ENCODE data around the gene WRAP73. TPM values are rescaled to one million over a fixed set of nuclear protein-coding genes. Genes with fewer than 3 reads are reported as not detected.
"Not testable (repeated sequence)": the region's sequence is repeated elsewhere in the genome, so short reads cannot be mapped to it uniquely, and the experiment has no call there.

The WRAP73 gene
- total RNA-seq, 2 donors from 2014 or later: 22.1 to 24.9 TPM

GRCh38 chr1:3590139-3590763 lies 59.7 kb downstream of the WRAP73 start:
- H3K4me3 ChIP-seq: no peak overlapping the region
- no peak for ATAC-seq (ENCODE audit: insufficient number of reproducible peaks, low FRiP score, low read depth)
- no peak for DNase-seq (ENCODE audit: low spot score)
- H3K9me3 ChIP-seq: no peaks in the 10 kb centered on the region
- H3K36me3 ChIP-seq: no peaks in the 10 kb centered on the region
- TF ChIP-seq CTCF (IDR thresholded peaks at IDR 0.05): no peak
- H3K27me3 ChIP-seq (replicated peaks; ENCODE audit: insufficient read depth): no peaks in the 10 kb centered on the region
- H3K4me1 ChIP-seq (ENCODE audit: control insufficient read depth in 1 of 2, low read depth in 2 of 2): no peaks in the 10 kb centered on the region
- no peak overlapping the region for H3K27ac ChIP-seq

GRCh38 chr1:3588395-3588794 lies 61.5 kb downstream of the WRAP73 start:
- no peak for TF ChIP-seq CTCF (IDR thresholded peaks at IDR 0.05)
- H3K4me3 ChIP-seq: no peak overlapping the region
- no peak for DNase-seq (ENCODE audit: low spot score)
- no peaks in the 10 kb centered on the region for H3K9me3 ChIP-seq
- ATAC-seq (ENCODE audit: insufficient number of reproducible peaks, low FRiP score, low read depth): no peak
- H3K36me3 ChIP-seq: no peaks in the 10 kb centered on the region
- H3K4me1 ChIP-seq (ENCODE audit: control insufficient read depth in 1 of 2, low read depth in 2 of 2): no peaks in the 10 kb centered on the region
- H3K27ac ChIP-seq: no peak overlapping the region
- H3K27me3 ChIP-seq (replicated peaks; ENCODE audit: insufficient read depth): no peaks in the 10 kb centered on the region

GRCh38 chr1:3586986-3587759 lies 62.7 kb downstream of the WRAP73 start:
- Histone ChIP-seq H3K36me3 (no peaks in the 10 kb centered on the region), H3K4me3 (no peak overlapping the region), H3K4me1 (ENCODE audit: control insufficient read depth in 1 of 2, low read depth in 2 of 2) (no peaks in the 10 kb centered on the region), H3K9me3 (no peaks in the 10 kb centered on the region), H3K27me3 (replicated peaks; ENCODE audit: insufficient read depth) (no peaks in the 10 kb centered on the region), H3K27ac (no peak overlapping the region)
- TF ChIP-seq CTCF (IDR thresholded peaks at IDR 0.05): no peak
- ATAC-seq (ENCODE audit: insufficient number of reproducible peaks, low FRiP score, low read depth): no peak
- DNase-seq (ENCODE audit: low spot score): no peak

- H3K36me3 ChIP-seq: no peaks in the 10 kb centered on the region
- no peaks in the 10 kb centered on the region for H3K4me1 ChIP-seq (ENCODE audit: control insufficient read depth in 1 of 2, low read depth in 2 of 2)
- H3K9me3 ChIP-seq: no peaks in the 10 kb centered on the region
- H3K4me3 ChIP-seq: no peak overlapping the region
- H3K27ac ChIP-seq: no peak overlapping the region
- no peak for DNase-seq (ENCODE audit: low spot score)
- no peak for TF ChIP-seq CTCF (IDR thresholded peaks at IDR 0.05)
- ATAC-seq (ENCODE audit: insufficient number of reproducible peaks, low FRiP score, low read depth): no peak
- H3K27me3 ChIP-seq (replicated peaks; ENCODE audit: insufficient read depth): no peaks in the 10 kb centered on the region
Observed at GRCh38 chr1:3585940-3586568, 63.8 kb downstream of the WRAP73 start.

GRCh38 chr1:3585353-3585868 lies 64.5 kb downstream of the WRAP73 start:
- not testable (repeated sequence) for H3K27me3 ChIP-seq (replicated peaks; ENCODE audit: insufficient read depth); H3K4me1 ChIP-seq (ENCODE audit: control insufficient read depth in 1 of 2, low read depth in 2 of 2); ATAC-seq (ENCODE audit: insufficient number of reproducible peaks, low FRiP score, low read depth)

More at GRCh38 chr1:3585353-3585868, 64.5 kb downstream of the WRAP73 start:
- H3K36me3 ChIP-seq; H3K9me3 ChIP-seq; H3K27ac ChIP-seq; DNase-seq (ENCODE audit: low spot score); H3K4me3 ChIP-seq: not testable (repeated sequence)

Data from thoracic aorta (tissue), 2 donors.